ENCODE data around the gene OR51M1. TPM values are rescaled to one million over a fixed set of nuclear protein-coding genes. Genes with fewer than 3 reads are reported as not detected.

OR51M1 gene
- total and polyA plus RNA-seq, 9 of the 15 experiments (the other 6 are each of a cell fraction or from before 2014, with no cell fraction given): 0.01 to 0.18 (median 0.04) TPM; not detected in 6

DNA sequence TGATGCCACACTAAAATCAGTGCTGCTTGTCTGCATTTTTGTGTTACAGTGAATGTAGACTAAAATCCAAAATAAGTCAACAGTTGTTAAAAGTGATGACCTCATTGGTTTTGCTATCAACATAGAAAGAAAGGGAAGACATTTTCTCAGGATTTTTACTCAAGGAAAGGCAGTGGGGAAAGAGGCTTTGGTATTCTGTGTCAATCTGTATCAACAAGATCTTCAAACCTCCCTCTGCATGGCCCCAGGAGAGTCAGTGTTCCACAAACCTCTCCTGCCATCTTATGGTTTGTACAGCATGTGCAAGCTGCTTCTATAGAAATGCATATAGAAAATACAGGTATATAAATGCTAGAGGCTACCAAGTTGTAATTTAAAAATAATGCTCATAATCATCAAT, 13.8 kb upstream of the OR51M1 start:
- H3K9ac ChIP-seq (ENCODE audit: insufficient read depth in 1 of 2, low read depth in 2 of 2, low read length in 2 of 2): no peak overlapping the region
- ChIA-PET POLR2A (no interaction called here), CTCF (ENCODE audit: low intra/inter-chr PET ratio) (interaction anchor here (0.6 to 2.0 kb wide), 5 partner anchors 165 to 246 kb away, joined by 3 to 11 read pairs (median 6); no protein-coding TSS in a partner anchor)
- H4K20me1 ChIP-seq (replicated peaks; ENCODE audit: control insufficient read depth, insufficient read depth, low read length): no peaks in the 10 kb centered on the region
- H3K9me3 ChIP-seq (replicated peaks; ENCODE audit: control insufficient read depth, insufficient read depth, low read depth, low read length): no peaks in the 10 kb centered on the region
- no peaks in the 10 kb centered on the region for H3K27me3 ChIP-seq (ENCODE audit: control insufficient read depth in 2 of 2, insufficient read depth in 2 of 2, low read length in 2 of 2)
- no peak overlapping the region for H3K4me2 ChIP-seq (ENCODE audit: insufficient read depth, low read length)
- H3K79me2 ChIP-seq (ENCODE audit: control insufficient read depth, insufficient read depth, low read length): peaks cover 80% of the 10 kb centered on the region
- no peak overlapping the region for H3K27ac ChIP-seq (ENCODE audit: extremely low read depth, low read depth, low read length)
- ATAC-seq: peak; percentile 84
- peaks cover 0 to 15% of the 10 kb centered on the region in 2 experiments; a peak in 2 of 5 replicates for H3K4me1 ChIP-seq (replicated peaks in 1 of 2; ENCODE audit: control insufficient read depth in 2 of 2, insufficient read depth in 2 of 2, low read length in 2 of 2)
- no peaks in the 10 kb centered on the region for H3K9me1 ChIP-seq (ENCODE audit: control insufficient read depth, insufficient read depth, low read length)
- no peak for FAIRE-seq
- in situ Hi-C loops (cut with MboI): loop anchor here (5.0 kb wide), 1 partner anchor 162 kb away; no protein-coding TSS in a partner anchor
- peak in 2 of 4 experiments; percentile 42 to 63 for DNase-seq (ENCODE audit: extremely low read depth in 1 of 4, low spot score in 3 of 4)
- intact Hi-C loops (cut with micrococcal nuclease): loop anchor here (2.0 to 5.0 kb wide), 3 partner anchors 79 to 247 kb away; no protein-coding TSS in a partner anchor
- no peak overlapping the region for H3K4me3 ChIP-seq
- no TSS peak for BruUV-seq (replicated peaks)
- peaks cover 49% of the 10 kb centered on the region for H3K36me3 ChIP-seq (ENCODE audit: control insufficient read depth, insufficient read depth, low read length)
- no peak overlapping the region for H2AFZ ChIP-seq (ENCODE audit: low read depth, low read length)
- TF ChIP-seq, protein P1, sequence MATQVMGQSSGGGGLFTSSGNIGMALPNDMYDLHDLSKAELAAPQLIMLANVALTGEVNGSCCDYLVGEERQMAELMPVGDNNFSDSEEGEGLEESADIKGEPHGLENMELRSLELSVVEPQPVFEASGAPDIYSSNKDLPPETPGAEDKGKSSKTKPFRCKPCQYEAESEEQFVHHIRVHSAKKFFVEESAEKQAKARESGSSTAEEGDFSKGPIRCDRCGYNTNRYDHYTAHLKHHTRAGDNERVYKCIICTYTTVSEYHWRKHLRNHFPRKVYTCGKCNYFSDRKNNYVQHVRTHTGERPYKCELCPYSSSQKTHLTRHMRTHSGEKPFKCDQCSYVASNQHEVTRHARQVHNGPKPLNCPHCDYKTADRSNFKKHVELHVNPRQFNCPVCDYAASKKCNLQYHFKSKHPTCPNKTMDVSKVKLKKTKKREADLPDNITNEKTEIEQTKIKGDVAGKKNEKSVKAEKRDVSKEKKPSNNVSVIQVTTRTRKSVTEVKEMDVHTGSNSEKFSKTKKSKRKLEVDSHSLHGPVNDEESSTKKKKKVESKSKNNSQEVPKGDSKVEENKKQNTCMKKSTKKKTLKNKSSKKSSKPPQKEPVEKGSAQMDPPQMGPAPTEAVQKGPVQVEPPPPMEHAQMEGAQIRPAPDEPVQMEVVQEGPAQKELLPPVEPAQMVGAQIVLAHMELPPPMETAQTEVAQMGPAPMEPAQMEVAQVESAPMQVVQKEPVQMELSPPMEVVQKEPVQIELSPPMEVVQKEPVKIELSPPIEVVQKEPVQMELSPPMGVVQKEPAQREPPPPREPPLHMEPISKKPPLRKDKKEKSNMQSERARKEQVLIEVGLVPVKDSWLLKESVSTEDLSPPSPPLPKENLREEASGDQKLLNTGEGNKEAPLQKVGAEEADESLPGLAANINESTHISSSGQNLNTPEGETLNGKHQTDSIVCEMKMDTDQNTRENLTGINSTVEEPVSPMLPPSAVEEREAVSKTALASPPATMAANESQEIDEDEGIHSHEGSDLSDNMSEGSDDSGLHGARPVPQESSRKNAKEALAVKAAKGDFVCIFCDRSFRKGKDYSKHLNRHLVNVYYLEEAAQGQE (IDR thresholded peaks at IDR 0.05; ENCODE audit: borderline replicate concordance): peak; percentile 38; the same call in 1 of the 2 replicates
- TF ChIP-seq, protein P1 (CRISPR knock-in tag; IDR thresholded peaks at IDR 0.05; ENCODE audit: low read depth): no peak
- TF ChIP-seq, protein P2, sequence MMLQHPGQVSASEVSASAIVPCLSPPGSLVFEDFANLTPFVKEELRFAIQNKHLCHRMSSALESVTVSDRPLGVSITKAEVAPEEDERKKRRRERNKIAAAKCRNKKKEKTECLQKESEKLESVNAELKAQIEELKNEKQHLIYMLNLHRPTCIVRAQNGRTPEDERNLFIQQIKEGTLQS (IDR thresholded peaks at IDR 0.05): peak; percentile 55
- TF ChIP-seq, protein P2 (CRISPR knock-in tag; conservative IDR thresholded peaks at IDR 0.05): no peak
- TF ChIP-seq C11orf30 (IDR thresholded peaks at IDR 0.05; ENCODE audit: low read depth): 0 out of 2 replicates have a peak, but pooled peaks have one; percentile 4
- no peak for TF ChIP-seq CBFA2T2 (conservative IDR thresholded peaks at IDR 0.05)
- TF ChIP-seq, protein P3, sequence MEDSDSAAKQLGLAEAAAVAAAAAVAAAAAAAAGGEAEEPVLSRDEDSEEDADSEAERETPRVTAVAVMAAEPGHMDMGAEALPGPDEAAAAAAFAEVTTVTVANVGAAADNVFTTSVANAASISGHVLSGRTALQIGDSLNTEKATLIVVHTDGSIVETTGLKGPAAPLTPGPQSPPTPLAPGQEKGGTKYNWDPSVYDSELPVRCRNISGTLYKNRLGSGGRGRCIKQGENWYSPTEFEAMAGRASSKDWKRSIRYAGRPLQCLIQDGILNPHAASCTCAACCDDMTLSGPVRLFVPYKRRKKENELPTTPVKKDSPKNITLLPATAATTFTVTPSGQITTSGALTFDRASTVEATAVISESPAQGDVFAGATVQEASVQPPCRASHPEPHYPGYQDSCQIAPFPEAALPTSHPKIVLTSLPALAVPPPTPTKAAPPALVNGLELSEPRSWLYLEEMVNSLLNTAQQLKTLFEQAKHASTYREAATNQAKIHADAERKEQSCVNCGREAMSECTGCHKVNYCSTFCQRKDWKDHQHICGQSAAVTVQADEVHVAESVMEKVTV (CRISPR knock-in tag; IDR thresholded peaks at IDR 0.05): peak; percentile 59; the same call in 1 of the 2 replicates
- no peak for TF ChIP-seq BRD9 (IDR thresholded peaks at IDR 0.05; ENCODE audit: low read depth, partially characterized antibody)
- TF ChIP-seq, protein P4, sequence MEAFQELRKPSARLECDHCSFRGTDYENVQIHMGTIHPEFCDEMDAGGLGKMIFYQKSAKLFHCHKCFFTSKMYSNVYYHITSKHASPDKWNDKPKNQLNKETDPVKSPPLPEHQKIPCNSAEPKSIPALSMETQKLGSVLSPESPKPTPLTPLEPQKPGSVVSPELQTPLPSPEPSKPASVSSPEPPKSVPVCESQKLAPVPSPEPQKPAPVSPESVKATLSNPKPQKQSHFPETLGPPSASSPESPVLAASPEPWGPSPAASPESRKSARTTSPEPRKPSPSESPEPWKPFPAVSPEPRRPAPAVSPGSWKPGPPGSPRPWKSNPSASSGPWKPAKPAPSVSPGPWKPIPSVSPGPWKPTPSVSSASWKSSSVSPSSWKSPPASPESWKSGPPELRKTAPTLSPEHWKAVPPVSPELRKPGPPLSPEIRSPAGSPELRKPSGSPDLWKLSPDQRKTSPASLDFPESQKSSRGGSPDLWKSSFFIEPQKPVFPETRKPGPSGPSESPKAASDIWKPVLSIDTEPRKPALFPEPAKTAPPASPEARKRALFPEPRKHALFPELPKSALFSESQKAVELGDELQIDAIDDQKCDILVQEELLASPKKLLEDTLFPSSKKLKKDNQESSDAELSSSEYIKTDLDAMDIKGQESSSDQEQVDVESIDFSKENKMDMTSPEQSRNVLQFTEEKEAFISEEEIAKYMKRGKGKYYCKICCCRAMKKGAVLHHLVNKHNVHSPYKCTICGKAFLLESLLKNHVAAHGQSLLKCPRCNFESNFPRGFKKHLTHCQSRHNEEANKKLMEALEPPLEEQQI (IDR thresholded peaks at IDR 0.05): no peak
- TF ChIP-seq HMG20B (CRISPR knock-in tag; IDR thresholded peaks at IDR 0.05): no peak

All from K562 (cell line).